Measurements from ENCODE around the gene CDH1. TPM values are rescaled to one million over a fixed set of nuclear protein-coding genes. Genes with fewer than 3 reads are reported as not detected.

The CDH1 gene
- polyA plus RNA-seq, 1 of the 3 experiments (the other 2 are of a cell fraction): not detected

- TF ChIP-seq TAF1 (IDR thresholded peaks at IDR 0.05; ENCODE audit: borderline replicate concordance, low read depth, low read length) (no peak), EZH2phosphoT487 (IDR thresholded peaks at IDR 0.05; ENCODE audit: borderline replicate concordance, low read depth) (no peak), RXRA (IDR thresholded peaks at IDR 0.05; ENCODE audit: borderline replicate concordance, low read depth) (no peak)
These were observed 55.6 kb downstream of the CDH1 start (continued) for GRCh38 chr16:68792465-68793324.

GRCh38 chr16:68793401-68793857, 56.3 kb downstream of the CDH1 start:
- H3K9me2 ChIP-seq: no peaks in the 10 kb centered on the region
- no peak overlapping the region for H3K4me3 ChIP-seq (ENCODE audit: low read depth in 2 of 2, low read length in 1 of 2)
- no peaks in the 10 kb centered on the region for H3K36me3 ChIP-seq (replicated peaks in 1 of 2; ENCODE audit: control insufficient read depth in 1 of 2, insufficient read depth in 2 of 2, low read length in 1 of 2)
- no peaks in the 10 kb centered on the region for H3K27me3 ChIP-seq (ENCODE audit: insufficient read depth)
- H3F3A ChIP-seq (replicated peaks; ENCODE audit: insufficient read depth): no peaks in the 10 kb centered on the region
- H3K9me3 ChIP-seq: no peaks in the 10 kb centered on the region
- TF ChIP-seq ZBTB33 (IDR thresholded peaks at IDR 0.05; ENCODE audit: borderline replicate concordance, low read depth) (no peak), IRF3 (IDR thresholded peaks at IDR 0.05; ENCODE audit: low read depth, low read length) (no peak), MAX (IDR thresholded peaks at IDR 0.05; ENCODE audit: low read depth) (no peak), RXRA (IDR thresholded peaks at IDR 0.05; ENCODE audit: borderline replicate concordance, low read depth) (no peak), ELF1 (IDR thresholded peaks at IDR 0.05) (no peak), TCF12 (IDR thresholded peaks at IDR 0.05) (no peak), FOXJ3 (CRISPR knock-in tag; IDR thresholded peaks at IDR 0.05) (no peak), SMC3 (IDR thresholded peaks at IDR 0.05; ENCODE audit: low read depth, low read length) (no peak), FOSL2 (IDR thresholded peaks at IDR 0.05; ENCODE audit: borderline replicate concordance, low read depth) (no peak), RAD21 (IDR thresholded peaks at IDR 0.05; ENCODE audit: low read length) (no peak), EZH2phosphoT487 (IDR thresholded peaks at IDR 0.05; ENCODE audit: borderline replicate concordance, low read depth) (no peak), NFIC (IDR thresholded peaks at IDR 0.05; ENCODE audit: borderline replicate concordance) (no peak), USF1 (IDR thresholded peaks at IDR 0.05; ENCODE audit: borderline replicate concordance, low read depth) (no peak), YY1 (IDR thresholded peaks at IDR 0.05; ENCODE audit: low read depth) (no peak), CHD2 (IDR thresholded peaks at IDR 0.05; ENCODE audit: low read length, partially characterized antibody) (no peak), FOXM1 (IDR thresholded peaks at IDR 0.05; ENCODE audit: low read depth) (no peak), PBX3 (IDR thresholded peaks at IDR 0.05) (no peak), TAF1 (IDR thresholded peaks at IDR 0.05; ENCODE audit: borderline replicate concordance, low read depth, low read length) (no peak), TEAD4 (IDR thresholded peaks at IDR 0.05; ENCODE audit: borderline replicate concordance, insufficient read depth) (no peak), JUND (IDR thresholded peaks at IDR 0.05) (no peak)
- DNase-seq: no peak
- H3K9ac ChIP-seq: no peak overlapping the region
- no peaks in the 10 kb centered on the region for H4K20me1 ChIP-seq (ENCODE audit: insufficient read depth)
- ChIA-PET POLR2A (no interaction called here), CTCF (interaction anchor here (1.0 to 1.9 kb wide), 5 partner anchors 8 to 273 kb away, joined by 3 to 5 read pairs (median 5); no protein-coding TSS in a partner anchor)
- H3K27ac ChIP-seq (ENCODE audit: low read depth in 2 of 2, low read length in 1 of 2): no peak overlapping the region
- H3K4me2 ChIP-seq: no peak overlapping the region
- 50% methylated on average over 8 of the region's 8 CpGs for WGBS (ENCODE audit: low lambda C conversion rate)
- H3K79me2 ChIP-seq (ENCODE audit: insufficient read depth): no peaks in the 10 kb centered on the region
- no peaks in the 10 kb centered on the region for H3K4me1 ChIP-seq (ENCODE audit: control insufficient read depth in 1 of 2, insufficient read depth in 2 of 2, low read depth in 1 of 2, low read length in 1 of 2)
- H2AFZ ChIP-seq (ENCODE audit: low read depth): no peak overlapping the region

All from SK-N-SH (cell line).